ENCODE data around the gene LRIT1.

LRIT1 gene

DNA sequence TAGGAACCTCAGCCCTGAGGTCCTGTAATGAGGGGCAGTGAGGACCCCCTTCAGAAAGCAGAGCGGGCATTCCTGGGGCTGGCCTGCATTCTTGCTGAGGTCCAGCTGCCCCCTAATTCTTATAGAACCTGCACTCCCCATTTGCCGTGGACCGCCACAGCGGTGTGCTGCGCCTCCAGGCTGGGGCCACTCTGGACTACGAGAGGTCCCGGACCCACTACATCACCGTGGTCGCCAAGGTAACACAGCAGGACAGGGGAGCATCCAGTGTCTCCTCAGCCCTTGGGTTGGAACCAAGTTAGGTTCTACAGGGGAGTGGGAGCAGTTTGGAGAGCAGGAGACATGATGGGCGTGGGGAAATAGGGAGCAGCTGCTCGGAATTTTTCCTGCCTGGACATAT, 39.7 kb downstream of the LRIT1 start:
- TF ChIP-seq POLR2A (IDR thresholded peaks at IDR 0.05; ENCODE audit: extremely low read depth, insufficient read length) (no peak), MYC (IDR thresholded peaks at IDR 0.05; ENCODE audit: low read depth, low read length) (no peak), CTCF (IDR thresholded peaks at IDR 0.05; ENCODE audit: low read depth, low read length) (no peak)
- TF ChIP-seq, protein P1, sequence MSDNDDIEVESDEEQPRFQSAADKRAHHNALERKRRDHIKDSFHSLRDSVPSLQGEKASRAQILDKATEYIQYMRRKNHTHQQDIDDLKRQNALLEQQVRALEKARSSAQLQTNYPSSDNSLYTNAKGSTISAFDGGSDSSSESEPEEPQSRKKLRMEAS (IDR thresholded peaks at IDR 0.05; ENCODE audit: low read depth, low read length): no peak
- H3K4me3 ChIP-seq (ENCODE audit: low read depth, low read length): no peak overlapping the region
- DNase-seq (ENCODE audit: low read depth): no peak

- TF ChIP-seq CTCF (IDR thresholded peaks at IDR 0.05; ENCODE audit: low read depth, low read length): peak; percentile 12
- TF ChIP-seq, protein P1 (IDR thresholded peaks at IDR 0.05; ENCODE audit: low read depth, low read length): no peak
- no peak for DNase-seq (ENCODE audit: low read depth)
- no peak overlapping the region for H3K4me3 ChIP-seq (ENCODE audit: low read depth, low read length)
Observed at GRCh38 chr10:84201244-84201606, 40.1 kb downstream of the LRIT1 start.

GRCh38 chr10:84200537-84201243, 40.7 kb downstream of the LRIT1 start:
- TF ChIP-seq MYC (IDR thresholded peaks at IDR 0.05; ENCODE audit: low read depth, low read length) (no peak), CTCF (IDR thresholded peaks at IDR 0.05; ENCODE audit: low read depth, low read length) (no peak), POLR2A (IDR thresholded peaks at IDR 0.05; ENCODE audit: extremely low read depth, insufficient read length) (no peak)
- TF ChIP-seq, protein P1 (IDR thresholded peaks at IDR 0.05; ENCODE audit: low read depth, low read length): no peak
- no peak for DNase-seq (ENCODE audit: low read depth)
- H3K4me3 ChIP-seq (ENCODE audit: low read depth, low read length): no peak overlapping the region

DNA sequence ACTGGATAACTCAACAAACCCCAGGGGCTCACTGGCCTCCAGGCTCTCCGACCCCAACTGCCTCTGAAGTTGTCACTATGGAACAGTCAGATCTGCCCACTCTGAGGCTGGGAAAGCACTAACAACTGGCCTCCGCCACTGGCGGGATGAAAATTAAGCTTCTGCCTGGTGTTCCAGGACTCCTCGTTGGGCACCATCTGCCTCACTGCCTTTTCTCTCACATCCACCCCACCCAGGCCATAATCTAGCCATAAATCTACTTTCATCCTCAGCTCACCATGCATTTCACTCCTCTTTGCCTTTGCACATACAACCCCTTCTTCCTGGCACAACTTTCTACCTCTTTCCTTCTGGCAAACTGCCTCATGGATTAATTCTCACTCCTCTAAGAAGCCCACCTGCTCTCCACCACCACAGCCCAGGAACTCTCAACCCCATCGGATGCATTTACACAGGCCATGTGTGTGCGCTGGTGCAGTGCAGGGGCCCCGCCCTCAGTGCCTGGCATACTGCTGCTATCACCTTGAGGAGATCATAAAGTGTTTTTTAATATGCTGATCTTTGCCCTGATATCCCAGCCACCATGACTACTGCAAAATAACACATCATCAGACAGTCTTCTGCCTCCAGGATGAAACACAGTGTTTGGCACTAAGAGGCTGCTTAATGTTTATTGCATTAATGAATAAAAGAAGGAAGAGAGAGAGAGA, 43.0 kb downstream of the LRIT1 start:
- no peak for DNase-seq (ENCODE audit: low read depth)
- no peak for TF ChIP-seq CTCF (IDR thresholded peaks at IDR 0.05; ENCODE audit: low read depth, low read length)
- TF ChIP-seq POLR2A (IDR thresholded peaks at IDR 0.05; ENCODE audit: extremely low read depth, insufficient read length): no peak
- no peak for TF ChIP-seq MYC (IDR thresholded peaks at IDR 0.05; ENCODE audit: low read depth, low read length)
- TF ChIP-seq, protein P1 (IDR thresholded peaks at IDR 0.05; ENCODE audit: low read depth, low read length): no peak
- H3K4me3 ChIP-seq (ENCODE audit: low read depth, low read length): no peak overlapping the region

GRCh38 chr10:84197643-84198042, 43.7 kb downstream of the LRIT1 start:
- TF ChIP-seq CTCF (IDR thresholded peaks at IDR 0.05; ENCODE audit: low read depth, low read length): no peak
- TF ChIP-seq POLR2A (IDR thresholded peaks at IDR 0.05; ENCODE audit: extremely low read depth, insufficient read length): no peak
- TF ChIP-seq, protein P1 (IDR thresholded peaks at IDR 0.05; ENCODE audit: low read depth, low read length): no peak
- TF ChIP-seq MYC (IDR thresholded peaks at IDR 0.05; ENCODE audit: low read depth, low read length): no peak
- H3K4me3 ChIP-seq (ENCODE audit: low read depth, low read length): no peak overlapping the region
- no peak for DNase-seq (ENCODE audit: low read depth)
